NCI-H524 treated with DMSO at 0.1 percent for 48 hours (cell line): Measurements from ENCODE around the gene AMBN.
A peak's percentile ranks its signal among the peaks of the same experiment; 100 is the strongest.
"Not testable (repeated sequence)": the region's sequence is repeated elsewhere in the genome, so short reads cannot be mapped to it uniquely, and the experiment has no call there.

ENCODE experiments used
- DNase-seq: peaks from one replicate; lab custom pipeline; 2025; lab: John Stamatoyannopoulos, UW

AMBN gene

GRCh38 chr4:70607334-70607853 lies 15.3 kb downstream of the AMBN start:
- no peak for DNase-seq

GRCh38 chr4:70608324-70608723 lies 16.3 kb downstream of the AMBN start:
- DNase-seq, result no peak

GRCh38 chr4:70613306-70614183 lies 21.5 kb downstream of the AMBN start:
- DNase-seq, result no peak

- DNase-seq, result no peak
These were observed 22.1 kb downstream of the AMBN start for GRCh38 chr4:70614184-70614555.

GRCh38 chr4:70619288-70619687 lies 27.2 kb downstream of the AMBN start:
- no peak for DNase-seq

GRCh38 chr4:70619778-70620177 lies 27.7 kb downstream of the AMBN start:
- DNase-seq, result no peak

- no peak for DNase-seq
These were observed 31.3 kb downstream of the AMBN start for GRCh38 chr4:70623323-70623722.

- no peak for DNase-seq
These were observed 32.3 kb downstream of the AMBN start for GRCh38 chr4:70624226-70624793.

- no peak for DNase-seq
These were observed 35.6 kb downstream of the AMBN start for GRCh38 chr4:70627620-70628019.

GRCh38 chr4:70628444-70628843 lies 36.4 kb downstream of the AMBN start, which contains the start of gene ENAM:
TSS of gene ENAM (plus strand) at chr4:70628744. CDS start at chr4:70629501, 757 bp downstream.
- DNase-seq, result no peak

GRCh38 chr4:70629469-70630090 lies 37.5 kb downstream of the AMBN start:
- no peak for DNase-seq

- no peak for DNase-seq
These were observed 38.1 kb downstream of the AMBN start for GRCh38 chr4:70630162-70630561.

- DNase-seq, result no peak
These were observed 40.0 kb downstream of the AMBN start for GRCh38 chr4:70632028-70632427.

- no peak for DNase-seq
These were observed 42.4 kb downstream of the AMBN start for GRCh38 chr4:70634482-70634881.

GRCh38 chr4:70637239-70637913 lies 45.3 kb downstream of the AMBN start:
- DNase-seq, result peak; percentile 59

GRCh38 chr4:70640192-70640591 lies 48.1 kb downstream of the AMBN start:
- DNase-seq, result no peak

- DNase-seq, result not testable (repeated sequence)
These were observed 58.7 kb downstream of the AMBN start for GRCh38 chr4:70650741-70651140.

- DNase-seq, result no peak
These were observed 59.9 kb downstream of the AMBN start for GRCh38 chr4:70651864-70652506.

GRCh38 chr4:70654605-70655011 lies 62.6 kb downstream of the AMBN start:
- no peak for DNase-seq
